Upper lobe of left lung (tissue), 4 donors: ENCODE data around the gene HPCAL1.

Experiments used
- CTCF ChIP-seq, 6 experiments: fragments of 450-650 bp in 4 of 6; fragments of 200-600 bp in 2 of 6; sonication (generic) in 2 of 6; IDR thresholded peaks; one replicate each; pipeline ENCODE4 v1.5.1; 2016 to 2019; ENCODE audit warnings: antibody characterized with exemption in 6 of 6
- EP300 ChIP-seq, 4 donors: sonication (generic); formaldehyde crosslinking; IDR thresholded peaks; one replicate each; pipeline ENCODE4 v1.5.1; 2017; ENCODE audit warnings: antibody characterized with exemption in 4 of 4, control low read depth in 2 of 4
- POLR2A ChIP-seq, 4 donors: fragments of 450-650 bp; IDR thresholded peaks; one replicate each; pipeline ENCODE4 v1.5.1; 2016 to 2017; ENCODE audit warnings: antibody characterized with exemption in 4 of 4, mild to moderate bottlenecking in 2 of 4
- POLR2AphosphoS5 ChIP-seq, 2 donors: sonication (generic); formaldehyde crosslinking; IDR thresholded peaks; one replicate each; pipeline ENCODE4 v1.5.1; 2017; ENCODE audit warnings: antibody characterized with exemption in 2 of 2

- TF ChIP-seq CTCF (IDR thresholded peaks at IDR 0.05) (no peak), POLR2AphosphoS5 (IDR thresholded peaks at IDR 0.05) (peak in 1 of 2 donors; percentile 18), POLR2A (IDR thresholded peaks at IDR 0.05) (no peak), EP300 (IDR thresholded peaks at IDR 0.05) (peak in 1 of 4 donors; percentile 43)
These were observed 149.6 kb downstream of the HPCAL1 start for GRCh38 chr2:10452312-10452711.
